CD4-positive, alpha-beta T cell treated with Interleukin-4 for 4 hours (primary cell): ENCODE results near the gene IFIH1.

Source experiments
- DNase-seq: peaks from one replicate; pipeline ENCODE4 v3.0.0-alpha.2; 2020

Gene IFIH1

DNA sequence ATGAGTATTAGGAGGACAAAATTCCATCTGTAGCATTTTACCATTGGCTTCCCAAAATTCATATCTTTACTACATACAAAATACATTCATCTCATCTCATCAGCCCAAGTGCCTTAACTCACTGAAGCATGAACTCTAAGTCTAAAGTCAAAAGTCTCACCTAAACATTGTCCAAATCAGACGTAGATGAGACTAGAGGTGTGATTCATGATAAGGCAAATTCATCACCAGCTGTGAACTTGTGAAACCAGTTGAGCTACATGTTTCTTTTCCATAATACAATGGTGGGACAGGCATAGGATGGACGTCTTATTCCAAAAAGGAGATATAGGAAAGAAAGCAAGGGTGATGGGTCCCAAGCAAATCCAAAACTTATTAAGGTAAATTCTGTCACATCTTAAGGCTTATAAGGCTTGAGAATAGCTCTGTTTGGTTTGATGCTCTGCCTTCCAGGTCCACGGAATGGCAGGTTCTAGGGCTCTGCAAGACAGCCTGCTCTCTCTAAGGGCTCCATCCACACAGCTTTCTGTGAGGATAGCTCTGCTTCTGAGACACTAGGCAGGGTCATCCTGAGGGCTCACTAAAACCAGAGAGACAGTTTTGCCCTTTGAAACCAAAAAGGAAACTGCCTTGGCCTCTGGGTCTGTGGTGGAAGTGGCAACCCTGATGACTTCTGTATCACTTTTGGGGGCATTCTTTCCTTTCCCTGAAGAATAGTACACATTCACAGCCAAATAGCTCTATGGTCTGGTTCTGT, 9.6 kb downstream of the IFIH1 start:
- DNase-seq, result no peak

DNA sequence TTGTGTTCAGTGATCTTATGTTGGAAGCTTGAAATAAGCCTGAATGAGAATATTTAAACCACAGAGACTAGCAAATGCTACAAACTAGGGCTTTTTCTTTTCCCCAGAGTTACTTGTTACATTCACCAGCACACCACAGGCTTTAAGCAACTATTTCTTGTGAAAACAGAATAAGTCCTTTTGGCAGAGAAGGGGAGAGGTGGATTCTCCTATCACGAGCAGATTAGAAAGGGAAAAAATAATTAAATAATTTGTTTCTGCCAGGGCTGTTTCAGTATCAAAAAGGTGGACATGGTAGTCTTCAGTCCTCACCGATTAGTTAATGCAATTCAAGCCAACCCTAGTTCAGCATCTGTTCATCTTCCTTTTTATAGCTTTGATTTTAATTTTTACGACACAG, 12.6 kb downstream of the IFIH1 start:
- no peak for DNase-seq

DNA sequence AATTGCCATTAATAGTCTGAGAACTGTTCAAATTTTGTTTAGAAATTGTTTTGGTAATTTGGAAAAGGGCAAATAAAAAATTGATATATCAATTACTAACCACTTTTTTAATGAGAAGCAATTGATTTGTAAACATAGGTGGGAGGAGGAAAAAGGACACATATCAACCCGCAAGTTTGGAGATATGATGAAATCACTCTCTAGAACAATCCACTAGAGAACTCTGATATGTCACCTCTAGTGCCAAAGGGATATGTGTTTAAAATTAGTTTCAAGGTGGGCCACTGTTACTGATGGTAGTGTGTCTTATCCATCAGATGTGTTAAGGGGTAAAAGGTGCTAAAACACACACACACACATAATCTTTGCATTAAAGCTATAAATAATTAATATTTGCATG, 16.6 kb downstream of the IFIH1 start:
- DNase-seq, result no peak

DNA sequence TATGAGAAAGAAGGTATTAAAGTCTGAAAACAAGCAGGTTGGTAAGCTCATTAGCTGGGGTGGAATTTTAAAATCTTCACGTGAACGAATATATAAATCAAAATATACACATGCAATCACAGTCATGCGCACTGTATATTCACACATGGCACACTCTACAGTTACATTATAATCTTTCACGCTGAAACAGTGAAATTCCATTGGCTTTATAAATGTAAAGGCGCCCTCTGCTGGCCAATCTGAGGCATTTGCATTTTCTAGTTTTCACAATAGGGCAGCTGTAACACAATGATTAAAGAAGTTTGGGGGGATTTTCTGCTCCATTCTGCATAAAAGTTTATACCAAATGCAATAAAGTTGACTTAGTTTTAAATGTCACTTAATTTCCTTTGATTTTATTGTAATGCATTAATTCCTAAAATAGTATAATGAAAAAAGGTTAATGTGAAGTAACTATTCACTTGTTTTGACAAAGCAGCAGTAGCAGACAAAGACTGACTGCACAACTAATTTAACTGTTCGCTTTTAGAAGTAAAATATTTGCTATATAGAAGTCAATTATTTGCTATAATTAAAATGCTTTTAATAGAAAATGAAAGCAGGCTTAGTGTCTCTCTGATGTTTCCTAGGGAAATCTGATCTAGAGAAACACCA, 17.2 kb downstream of the IFIH1 start:
- DNase-seq, result peak; percentile 66

DNA sequence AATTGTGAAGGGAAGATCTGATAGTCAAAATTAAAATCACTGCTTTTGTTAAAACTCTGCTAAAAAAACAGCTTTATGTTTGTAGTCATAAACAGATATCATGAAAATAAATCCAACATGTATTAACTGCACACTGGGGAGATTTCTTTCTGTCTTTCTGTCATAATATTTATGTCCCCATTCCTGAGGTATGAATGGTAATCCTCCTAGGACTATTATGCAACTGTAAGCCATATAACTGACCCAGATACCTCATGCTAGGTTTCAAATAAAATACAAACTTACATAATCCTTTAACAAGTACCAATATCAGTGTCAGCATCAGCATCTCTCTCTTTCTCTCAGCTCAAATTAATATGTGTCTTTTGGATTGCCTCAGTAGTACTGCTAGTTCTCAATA, 18.2 kb downstream of the IFIH1 start:
- DNase-seq, result no peak

DNA sequence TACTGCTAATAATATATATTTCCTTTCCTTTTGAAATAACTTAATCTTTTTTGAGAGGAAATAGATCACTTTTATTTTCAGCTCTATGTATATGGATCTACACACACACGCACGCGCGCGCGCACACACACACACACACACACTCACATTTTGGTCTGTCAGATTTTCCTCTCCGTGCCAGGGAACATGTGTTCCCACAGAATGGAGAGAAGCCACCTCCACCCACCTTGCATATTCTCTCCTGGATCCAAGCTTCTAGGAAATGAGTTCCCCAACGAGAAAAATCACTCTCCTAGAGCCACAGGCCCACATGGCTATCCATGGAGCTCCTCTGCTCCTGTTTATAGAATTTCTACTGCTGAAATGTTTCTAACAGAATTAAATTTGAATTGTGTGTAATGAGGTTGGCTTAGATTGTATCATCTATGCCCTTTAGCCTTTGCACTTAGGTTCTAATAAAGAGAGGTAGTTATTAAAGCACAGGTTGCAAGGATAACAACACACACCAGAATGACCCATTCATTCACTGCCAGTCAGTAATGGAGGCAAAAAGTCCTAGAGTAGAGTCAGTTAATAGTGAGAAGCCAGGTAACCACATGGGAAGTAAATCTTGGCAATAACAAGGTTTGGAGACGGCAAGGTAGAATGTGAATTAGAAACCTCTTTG, 19.7 kb downstream of the IFIH1 start:
- DNase-seq, result no peak

DNA sequence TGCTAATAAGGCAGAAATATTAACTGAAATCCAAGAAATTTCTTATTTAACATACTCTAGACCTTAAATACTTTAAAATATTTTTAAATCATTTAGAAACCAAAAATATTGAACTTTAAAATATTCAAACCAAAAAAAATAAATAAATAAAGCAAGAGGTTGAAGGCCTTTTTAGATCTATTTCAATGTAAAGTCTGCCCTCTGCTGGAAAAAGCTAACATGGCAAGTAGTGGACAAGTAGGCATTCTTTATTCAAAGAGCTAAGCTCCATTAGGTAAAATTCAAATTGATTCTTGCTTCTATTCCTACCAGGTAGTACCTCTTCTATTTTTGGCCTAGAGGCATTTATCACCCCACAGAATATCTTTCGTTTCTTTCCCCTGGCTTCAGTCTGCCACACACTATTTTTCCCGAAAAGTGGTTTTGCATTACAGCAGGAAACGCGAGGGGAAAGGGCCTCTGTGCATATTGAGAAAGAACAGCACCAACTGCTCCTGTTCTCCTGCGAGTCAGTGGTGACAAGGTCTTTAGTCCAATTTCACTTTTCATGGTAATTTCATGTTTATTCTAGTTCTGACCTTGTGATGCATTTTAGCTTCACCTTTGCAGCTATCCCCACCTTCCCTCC, 20.4 kb downstream of the IFIH1 start:
- peak; percentile 78 for DNase-seq

DNA sequence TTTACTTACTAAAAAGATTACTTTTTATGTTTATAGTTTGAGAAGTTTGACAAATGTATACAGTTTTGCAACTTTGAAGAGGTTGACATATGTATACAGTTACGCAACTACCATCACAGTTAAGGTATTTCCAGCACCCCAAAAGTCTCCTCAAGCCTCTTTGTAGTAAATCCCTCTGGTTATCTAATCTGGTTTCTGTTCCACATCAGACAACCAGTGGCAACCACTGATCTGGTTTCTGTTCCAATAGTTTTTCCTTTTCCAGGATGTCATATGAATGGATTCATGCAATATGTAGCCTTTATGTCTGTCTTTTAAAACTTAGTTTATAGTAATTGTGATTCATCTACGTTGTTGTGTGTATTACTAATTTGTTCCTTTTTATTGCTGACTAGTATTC, 23.5 kb downstream of the IFIH1 start:
- DNase-seq, result no peak

DNA sequence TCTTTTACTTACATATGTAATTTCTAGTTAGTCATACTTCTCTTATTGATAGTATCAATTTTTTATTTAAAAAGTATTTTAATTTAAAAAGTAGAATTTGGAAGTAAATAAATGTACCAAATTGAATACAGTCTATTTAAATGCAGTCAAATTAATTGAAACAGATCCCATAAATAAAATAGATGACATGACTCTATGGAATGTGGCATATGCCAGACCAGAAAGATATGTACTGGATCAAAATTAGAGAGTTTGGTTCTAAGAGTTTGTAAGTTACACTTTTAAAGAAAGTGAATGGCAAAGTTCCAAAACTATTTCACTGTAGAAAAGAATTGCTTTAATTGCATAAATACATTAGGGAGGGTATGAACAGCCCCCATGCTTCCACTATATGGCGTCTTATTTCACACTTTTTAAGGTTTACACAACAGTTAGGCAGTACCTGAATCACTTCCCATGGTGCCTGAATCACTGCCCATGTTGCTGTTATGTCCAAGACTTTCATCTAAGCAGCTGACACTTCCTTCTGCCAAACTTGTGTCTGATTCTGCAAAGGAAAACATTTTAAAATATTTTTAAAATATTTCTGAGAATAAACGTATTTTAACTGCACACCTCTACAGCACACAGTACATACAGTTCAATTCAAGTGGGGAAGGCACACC, 25.2 kb downstream of the IFIH1 start:
- no peak for DNase-seq

DNA sequence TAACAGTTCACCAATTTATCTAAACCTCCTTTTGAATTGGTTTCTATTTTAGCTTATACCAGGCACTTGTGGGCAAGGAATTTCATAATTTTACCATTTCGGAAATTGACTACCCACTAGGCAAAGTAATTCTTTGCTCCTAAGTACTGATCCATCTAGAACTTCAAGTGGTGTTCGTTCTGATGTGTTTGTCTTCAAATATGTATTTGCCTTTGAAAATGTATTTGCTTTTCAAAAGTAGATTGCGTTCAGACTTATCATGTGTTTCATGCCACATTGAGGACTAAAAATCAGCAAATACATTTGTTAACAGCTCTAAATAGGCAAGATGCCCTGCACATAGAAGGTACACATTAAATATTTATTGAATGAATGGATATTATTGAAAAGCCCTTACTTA, 26.7 kb downstream of the IFIH1 start:
- DNase-seq, result no peak

DNA sequence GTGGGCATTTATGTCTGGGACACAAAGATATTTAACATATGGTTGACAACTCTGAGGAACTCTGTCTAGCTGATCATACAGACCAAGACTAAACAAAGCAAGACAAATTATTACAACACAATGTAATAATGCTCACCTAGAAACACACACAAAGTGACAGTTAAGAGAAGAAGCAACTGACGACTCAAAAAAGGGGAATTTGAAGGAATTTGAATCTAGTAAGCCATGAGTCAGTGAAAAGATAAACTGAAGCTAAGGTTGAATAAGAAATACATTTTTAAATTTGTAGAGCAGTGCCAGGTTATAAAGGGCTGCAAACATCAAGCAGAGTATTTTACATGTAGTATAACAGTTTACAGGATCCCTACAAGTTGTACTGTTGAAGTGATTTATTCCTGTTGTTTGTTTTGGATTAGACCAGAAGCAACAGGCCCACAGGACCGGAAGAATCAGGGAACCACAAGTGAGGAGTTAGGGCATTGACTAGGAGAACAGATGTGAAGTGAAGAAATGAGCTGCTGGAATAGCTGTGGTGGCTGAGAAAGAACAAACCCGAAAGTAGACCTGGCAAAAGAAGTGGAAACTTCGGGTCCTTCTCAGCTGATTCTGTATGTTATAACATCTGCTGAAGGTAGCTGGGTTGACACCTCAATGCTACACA, 35.6 kb downstream of the IFIH1 start:
- DNase-seq, result no peak

DNA sequence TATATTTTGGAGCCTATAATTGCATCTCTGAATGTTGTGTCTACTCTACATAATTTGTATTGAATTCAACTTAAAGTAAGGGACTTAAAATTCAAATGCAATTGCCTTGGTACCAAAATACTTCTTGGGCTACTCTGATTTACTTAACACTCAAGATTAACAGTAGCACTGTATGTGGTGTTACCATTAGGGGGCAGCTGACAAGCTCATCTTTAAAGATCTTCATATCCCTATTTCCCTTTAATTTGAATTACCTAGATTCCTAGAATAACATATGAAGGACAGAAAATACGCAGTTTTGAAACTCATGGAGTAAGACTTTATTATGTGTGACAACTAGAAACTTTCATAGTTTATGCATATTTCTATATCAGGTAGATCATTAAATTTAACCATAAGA, 37.8 kb downstream of the IFIH1 start:
- DNase-seq, result no peak

DNA sequence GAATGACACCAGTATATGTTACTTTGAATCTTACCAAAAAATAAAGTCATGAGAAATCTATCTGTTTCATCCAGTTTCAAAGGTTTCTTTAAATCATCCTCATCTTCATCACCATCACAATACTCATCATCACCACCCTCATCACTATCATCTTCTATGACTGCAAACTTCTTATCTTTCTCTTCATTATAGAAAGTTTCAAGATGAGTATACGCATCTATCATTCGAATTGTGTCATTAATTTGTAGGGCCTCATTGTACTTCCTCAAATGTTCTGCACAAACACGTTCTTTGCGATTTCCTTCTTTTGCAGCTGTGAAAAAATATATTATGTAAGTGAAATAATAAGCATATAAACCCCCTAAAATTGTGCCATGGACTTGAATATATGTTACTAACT, 41.1 kb downstream of the IFIH1 start:
- DNase-seq, result no peak

DNA sequence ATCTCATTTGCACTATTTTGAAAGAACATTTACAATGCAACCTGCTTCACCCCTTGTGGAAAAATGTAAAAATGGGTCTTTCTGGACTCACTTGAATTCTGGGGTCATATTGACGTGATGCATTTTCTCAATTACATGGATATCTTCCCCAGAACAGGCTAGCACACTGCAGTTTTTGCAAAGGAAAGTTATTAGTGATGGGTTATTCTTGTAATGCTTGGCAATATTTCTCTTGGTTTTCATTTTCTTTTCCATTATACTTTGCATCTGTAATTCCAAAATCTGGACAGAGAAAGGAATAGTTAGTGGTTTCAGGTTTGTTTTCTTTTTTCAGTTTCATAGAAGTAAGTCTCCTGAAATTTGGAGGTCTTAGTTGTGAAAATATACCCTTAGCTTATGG, 50.5 kb downstream of the IFIH1 start:
- no peak for DNase-seq

DNA sequence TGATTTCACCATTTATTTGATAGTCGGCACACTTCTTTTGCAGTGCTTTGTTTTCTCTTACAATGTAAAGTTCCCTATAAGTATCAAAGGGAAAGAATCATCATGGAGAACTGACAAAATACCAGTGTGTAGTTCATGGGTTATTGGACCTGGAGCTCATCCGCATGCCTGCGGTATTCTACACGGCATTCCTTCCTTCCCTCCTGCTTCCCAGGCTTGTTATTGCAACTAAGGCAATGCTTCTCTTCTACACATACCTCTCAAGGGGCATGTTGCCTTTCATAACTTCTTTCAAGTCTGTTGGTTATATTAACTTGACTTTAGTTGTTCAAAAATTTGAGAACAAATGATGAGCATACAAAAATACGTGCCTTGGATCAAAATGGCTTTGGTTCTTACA, 51.0 kb downstream of the IFIH1 start:
- no peak for DNase-seq

DNA sequence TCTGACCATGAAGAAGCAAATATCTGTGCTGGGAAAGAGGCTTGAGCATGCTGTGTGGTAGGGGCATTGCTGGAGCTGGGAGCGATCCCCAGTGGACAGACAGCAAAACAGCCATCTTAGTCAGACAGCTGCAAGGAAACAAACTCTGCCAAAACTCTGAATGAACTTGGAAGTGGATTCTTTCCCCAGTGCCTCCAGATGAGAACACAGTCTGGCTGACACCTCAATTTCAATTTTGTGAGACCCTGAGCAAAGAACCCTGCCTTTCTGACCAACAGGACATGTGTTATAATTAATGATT, 52.1 kb downstream of the IFIH1 start:
- no peak for DNase-seq

DNA sequence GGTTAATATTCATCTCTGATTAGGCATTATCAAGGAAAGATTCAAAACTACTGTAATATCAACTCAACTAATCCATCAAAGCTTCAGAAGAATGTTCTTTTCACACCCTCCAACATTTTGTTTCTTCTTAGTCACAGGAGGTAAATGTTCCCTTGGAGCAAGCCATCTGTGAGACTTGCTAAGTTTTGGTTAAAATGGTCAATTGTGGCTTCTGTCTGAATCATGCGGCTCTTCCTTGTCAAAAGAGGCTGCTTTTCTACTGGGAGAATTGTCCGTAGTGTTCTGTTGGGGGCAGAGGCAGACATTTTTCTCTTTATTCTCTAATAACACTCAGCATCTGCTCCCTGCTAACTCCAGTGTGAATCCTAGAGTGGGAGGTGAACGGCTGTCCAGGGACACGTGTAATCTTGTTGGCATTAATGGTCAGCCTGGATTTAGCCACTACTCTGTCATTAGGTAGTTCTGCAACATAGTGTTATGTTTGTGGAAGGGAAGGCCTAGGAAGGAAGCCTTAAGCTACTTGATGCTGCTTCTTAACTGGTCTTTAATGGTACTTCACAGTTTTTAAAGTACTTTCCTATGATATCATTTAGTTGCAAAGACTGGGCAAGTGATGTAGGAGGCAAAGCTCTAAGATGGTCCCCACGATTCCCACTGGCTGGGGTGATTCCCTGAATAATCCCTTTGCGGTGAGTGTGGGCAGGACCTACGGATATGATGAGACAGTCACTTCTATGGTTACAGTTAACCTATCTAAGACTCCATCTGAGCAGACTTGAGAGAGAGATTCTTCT, 52.6 kb downstream of the IFIH1 start:
- no peak for DNase-seq

DNA sequence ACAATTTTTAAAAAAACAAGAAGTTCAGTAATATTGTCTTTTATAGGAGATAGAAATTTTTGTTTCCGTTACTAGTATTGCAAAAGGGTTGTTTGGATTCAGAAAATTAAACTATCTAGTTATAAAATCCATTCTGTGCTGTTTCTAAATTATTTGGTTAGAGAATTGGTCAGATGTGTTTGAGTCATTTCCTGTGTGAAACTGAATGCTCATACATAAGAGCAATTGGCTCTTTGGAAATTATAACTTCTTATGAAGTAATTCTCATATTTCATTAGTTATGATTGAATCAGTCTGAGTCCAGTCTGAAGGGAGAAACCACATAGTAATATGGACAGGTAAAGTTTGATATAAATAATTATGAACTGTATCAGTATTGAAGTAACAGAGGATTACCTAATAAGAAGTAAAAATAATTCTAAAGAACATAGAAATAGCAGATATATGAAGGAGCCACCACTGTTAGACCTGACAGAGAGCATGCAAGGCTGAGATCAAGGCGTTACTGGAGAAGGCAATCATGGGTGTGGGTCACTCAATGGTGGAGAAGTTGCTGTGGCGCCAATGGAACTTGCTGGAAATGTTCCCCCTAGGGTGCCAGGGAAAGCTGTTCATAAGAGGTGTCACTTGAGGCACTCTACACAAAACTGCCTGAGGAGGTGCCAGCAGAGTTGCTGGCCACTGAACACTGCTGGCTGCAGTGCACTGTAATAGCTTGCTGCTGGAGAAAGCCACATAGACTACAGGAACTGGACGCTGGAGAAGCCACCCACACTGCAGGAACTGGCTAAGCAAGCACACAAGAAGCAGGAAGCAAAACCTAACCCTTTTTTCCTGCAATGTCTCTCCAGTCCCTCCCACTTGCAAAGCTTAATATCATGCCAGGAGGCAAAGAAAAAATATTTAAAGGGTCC, 57.2 kb downstream of the IFIH1 start:
- DNase-seq, result peak; percentile 18

DNA sequence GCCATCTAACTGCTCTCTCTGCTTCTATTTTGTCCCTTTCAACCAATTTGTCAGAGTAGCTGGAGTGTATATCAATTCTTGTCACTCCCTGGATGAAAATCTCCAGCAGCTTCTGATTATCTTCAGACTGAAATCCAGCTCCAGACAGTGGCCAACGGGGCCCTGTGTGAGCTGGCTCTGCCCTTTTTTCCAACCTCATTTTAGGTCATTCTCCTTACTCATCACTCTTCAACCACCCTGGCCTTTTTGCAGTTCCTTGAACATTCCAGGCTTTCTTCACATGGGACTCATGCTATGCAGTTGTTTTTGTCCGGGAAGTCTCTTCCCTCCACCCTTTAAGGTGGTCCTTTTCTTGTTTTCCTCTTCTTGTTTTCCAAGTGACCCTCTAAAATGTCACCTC, 59.8 kb downstream of the IFIH1 start:
- DNase-seq, result no peak

DNA sequence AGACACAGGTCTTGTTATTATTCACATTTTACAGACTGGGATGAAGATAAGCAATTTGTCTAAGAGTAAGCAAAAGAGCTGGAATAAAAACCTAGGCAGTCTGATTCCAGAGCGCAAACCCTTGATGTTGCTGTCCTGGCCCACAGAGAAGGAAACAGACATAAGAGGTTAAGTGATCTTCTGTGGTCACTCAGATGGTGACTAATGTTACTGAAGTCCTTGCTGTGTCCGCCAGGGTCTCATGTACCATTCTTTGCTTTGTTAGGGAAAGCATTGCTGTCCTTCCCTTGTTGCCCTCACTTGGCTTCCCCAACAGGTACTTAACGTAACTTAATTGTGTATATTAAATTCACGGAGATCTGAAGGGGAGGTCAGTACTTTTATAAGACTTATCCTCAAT, 60.3 kb downstream of the IFIH1 start:
- DNase-seq, result no peak

DNA sequence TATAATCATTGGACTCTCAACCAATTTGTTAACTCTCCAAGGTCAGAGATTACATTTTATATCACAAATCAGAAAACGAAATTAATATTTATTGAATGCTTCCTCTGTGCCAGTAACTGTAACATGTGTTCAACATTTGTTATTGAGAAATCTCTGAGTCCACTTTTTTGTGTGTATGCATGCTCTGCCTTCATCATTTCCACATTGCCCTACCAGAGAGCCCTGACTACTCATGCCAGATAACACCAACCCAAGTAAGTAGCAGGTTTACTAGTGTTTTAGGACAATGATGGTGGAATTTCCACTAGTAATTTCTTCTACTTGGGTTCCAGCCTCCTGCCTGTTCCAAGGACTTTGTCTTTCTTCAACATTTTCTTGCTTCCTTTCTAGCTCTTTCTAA, 61.1 kb downstream of the IFIH1 start:
- DNase-seq, result no peak
